CD4-positive, CD25-positive, alpha-beta regulatory T cell (primary cell): Measurements from ENCODE around the gene CDCP1. TPM values are rescaled to one million over a fixed set of nuclear protein-coding genes. Genes with fewer than 3 reads are reported as not detected.

Experiments
- ATAC-seq, 2 donors: fragments of 150-1000 bp; cut with Tn5 transposase; one replicate each; pipeline ENCODE4 v1.10.0; 2021; ENCODE audit warnings: low read depth in 2 of 2, moderate number of reproducible peaks in 2 of 2, moderate library complexity in 1 of 2
- DNase-seq, 3 donors: peaks; one replicate each; pipeline versions ENCODE4 v3.0.0 to v3.0.0-alpha.2; 2012 to 2022; ENCODE audit warnings: mixed read lengths in 1 of 3
- H3K27ac ChIP-seq: one replicate; pipeline ENCODE4 v1.7.0; 2013; ENCODE audit warnings: mild to moderate bottlenecking, low read length; ENCODE audit not compliant: insufficient read depth, poor library complexity, severe bottlenecking
- H3K27me3 ChIP-seq: one replicate; pipeline ENCODE4 v1.7.0; 2013; ENCODE audit warnings: low read length; ENCODE audit not compliant: control insufficient read depth, insufficient read depth
- H3K36me3 ChIP-seq: one replicate; pipeline ENCODE4 v1.7.0; 2013; ENCODE audit warnings: mild to moderate bottlenecking, low read length, moderate library complexity; ENCODE audit not compliant: control insufficient read depth, insufficient read depth
- H3K4me1 ChIP-seq: 2 replicates; pipeline ENCODE4 v1.7.0; 2013; ENCODE audit warnings: mild to moderate bottlenecking, low read length; ENCODE audit not compliant: insufficient read depth, control insufficient read depth, poor library complexity, severe bottlenecking
- H3K4me3 ChIP-seq: one replicate; pipeline ENCODE4 v1.7.0; 2013; ENCODE audit warnings: low read depth, mild to moderate bottlenecking, low read length, moderate library complexity
- H3K9me3 ChIP-seq, 2 experiments: 1 replicate in 1 of 2; 2 replicates in 1 of 2; pipeline ENCODE4 v1.7.0; 2013; ENCODE audit warnings: low read length in 2 of 2, mild to moderate bottlenecking in 1 of 2, moderate library complexity in 1 of 2; ENCODE audit not compliant: control insufficient read depth in 2 of 2
- H3K27ac Mint-ChIP-seq, 3 donors: one replicate each; pipeline ENCODE4 v1.8.0; 2020 to 2022; ENCODE audit warnings: mild to moderate bottlenecking in 3 of 3, mixed read lengths in 3 of 3, moderate library complexity in 2 of 3
- H3K27me3 Mint-ChIP-seq: one replicate; pipeline ENCODE4 v1.8.0; 2022; ENCODE audit warnings: mild to moderate bottlenecking, mixed read lengths
- H3K36me3 Mint-ChIP-seq: one replicate; pipeline ENCODE4 v1.8.0; 2020; ENCODE audit warnings: mixed read lengths
- H3K4me1 Mint-ChIP-seq, 4 donors: one replicate each; pipeline ENCODE4 v1.8.0; 2020 to 2022; ENCODE audit warnings: mixed read lengths in 4 of 4, mild to moderate bottlenecking in 1 of 4
- H3K4me3 Mint-ChIP-seq, 4 donors: one replicate each; pipeline ENCODE4 v1.8.0; 2020 to 2022; ENCODE audit warnings: mild to moderate bottlenecking in 4 of 4, mixed read lengths in 4 of 4, moderate library complexity in 3 of 4
- H3K9me3 Mint-ChIP-seq, 7 donors: one replicate each; pipeline ENCODE4 v1.8.0; 2020 to 2022; ENCODE audit warnings: mixed read lengths in 7 of 7, mild to moderate bottlenecking in 3 of 7, moderate library complexity in 2 of 7
- polyA plus RNA-seq, 4 donors: library from polyadenylated mRNA; unstranded; fragments of 300-500 nt; fragmentation: Illumina TruSeq; gene quantifications; one replicate each; pipeline ENCODE4 v1.2.3, GENCODE V29; 2021
- total RNA-seq: library from RNA; stranded (reverse); gene quantifications from one replicate; pipeline ENCODE4 v1.2.3, GENCODE V29; 2022

Gene CDCP1
- total and polyA plus RNA-seq, 5 donors from 2014 or later = 0.47 to 2.5 (median 0.93) TPM

DNA sequence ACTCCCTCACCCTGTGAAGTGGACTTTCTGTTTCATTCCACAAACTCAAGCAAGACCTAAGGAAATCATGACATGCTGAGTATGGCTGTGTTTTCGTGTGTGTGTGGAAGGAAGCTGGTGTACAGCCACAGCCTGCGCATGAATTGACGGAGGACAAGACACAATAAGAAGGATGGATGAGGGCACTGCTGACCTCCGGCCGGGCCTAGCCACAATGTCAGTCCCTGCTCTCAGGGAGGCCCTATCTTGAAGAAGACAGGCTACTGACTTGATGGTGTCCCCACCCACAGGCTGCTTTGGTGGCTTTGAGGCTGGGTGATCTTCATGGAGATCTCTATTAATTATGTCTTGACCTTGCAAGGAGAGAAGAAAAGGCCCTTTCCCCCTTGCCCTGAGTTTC, 39.3 kb upstream of the CDCP1 start:
- Mint-ChIP-seq H3K4me3 (no peak overlapping the region), H3K4me1 (peaks cover 0 to 7% (median 5%) of the 10 kb centered on the region in 4 donors)
- DNase-seq = no peak

DNA sequence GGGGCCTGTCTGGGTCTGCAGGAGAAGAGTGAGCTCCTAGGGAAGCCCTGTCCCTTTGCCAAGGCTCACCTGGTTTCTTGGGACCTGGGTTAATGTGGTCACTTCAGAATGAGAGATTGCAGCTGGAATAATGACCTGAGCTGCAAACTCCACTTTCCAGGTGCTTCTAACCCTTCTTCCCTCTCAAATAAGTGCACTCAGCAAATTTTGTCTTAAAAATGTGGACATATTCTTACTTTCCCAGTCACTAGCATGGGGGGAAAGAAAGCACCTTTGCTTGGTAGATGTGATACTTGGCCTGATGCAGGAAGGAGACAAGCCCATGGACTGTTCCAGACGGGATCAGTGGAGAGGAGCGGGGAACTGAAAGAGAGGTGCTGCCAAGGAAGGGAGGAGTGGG, 38.9 kb upstream of the CDCP1 start:
- H3K36me3 Mint-ChIP-seq = no peaks in the 10 kb centered on the region
- H3K27ac Mint-ChIP-seq = peak overlapping the region in 1 of 3 donors; percentile 51

More for the DNA sequence above, 39.3 kb upstream of the CDCP1 start:
- no peak overlapping the region for H3K4me3 ChIP-seq
- no peak for ATAC-seq
- Mint-ChIP-seq H3K27ac (no peak overlapping the region), H3K27me3 (peaks cover 7% of the 10 kb centered on the region), H3K9me3 (no peaks in the 10 kb centered on the region), H3K36me3 (no peaks in the 10 kb centered on the region)
- H3K27ac ChIP-seq = no peak overlapping the region
- H3K4me1 ChIP-seq = no peaks in the 10 kb centered on the region
- no peaks in the 10 kb centered on the region for H3K36me3 ChIP-seq
- H3K27me3 ChIP-seq = peaks cover 2% of the 10 kb centered on the region
- no peaks in the 10 kb centered on the region for H3K9me3 ChIP-seq

DNA sequence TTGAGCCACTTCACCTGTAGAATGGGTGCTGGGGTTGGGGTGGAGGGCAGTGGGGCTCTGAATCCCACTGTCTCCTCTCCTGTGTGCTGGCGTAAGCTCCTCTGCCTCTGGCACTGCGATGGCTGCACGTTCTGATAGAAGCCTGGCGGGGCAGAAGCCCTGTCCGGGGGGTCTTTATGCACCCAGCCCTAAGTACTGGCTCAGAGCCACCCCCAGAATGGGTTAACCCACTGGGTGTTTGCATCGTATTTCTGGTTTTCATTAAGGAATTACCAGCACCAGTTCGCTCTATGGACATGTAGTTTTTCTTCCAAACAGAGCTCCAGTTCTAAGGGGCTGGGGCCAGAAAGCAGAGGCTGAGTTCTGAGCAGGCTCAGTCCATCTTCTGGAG, 37.7 kb upstream of the CDCP1 start:
- Mint-ChIP-seq H3K36me3 (no peaks in the 10 kb centered on the region), H3K9me3 (no peaks in the 10 kb centered on the region), H3K4me1 (peaks cover 0 to 7% (median 4%) of the 10 kb centered on the region in 4 donors), H3K4me3 (no peak overlapping the region), H3K27ac (no peak overlapping the region), H3K27me3 (peaks cover 16% of the 10 kb centered on the region)
- H3K27me3 ChIP-seq = peaks cover 2% of the 10 kb centered on the region
- no peaks in the 10 kb centered on the region for H3K9me3 ChIP-seq
- H3K4me1 ChIP-seq = no peaks in the 10 kb centered on the region
- no peaks in the 10 kb centered on the region for H3K36me3 ChIP-seq
- DNase-seq (no peak), ATAC-seq (no peak)
- H3K27ac ChIP-seq = no peak overlapping the region
- H3K4me3 ChIP-seq = no peak overlapping the region

More for the DNA sequence above, 38.9 kb upstream of the CDCP1 start:
- no peaks in the 10 kb centered on the region for H3K36me3 ChIP-seq
- no peaks in the 10 kb centered on the region for H3K9me3 ChIP-seq
- Mint-ChIP-seq H3K27me3 (peaks cover 10% of the 10 kb centered on the region), H3K4me1 (peaks cover 0 to 7% (median 5%) of the 10 kb centered on the region in 4 donors), H3K4me3 (no peak overlapping the region), H3K9me3 (no peaks in the 10 kb centered on the region)
- H3K27ac ChIP-seq = no peak overlapping the region
- DNase-seq (no peak), ATAC-seq (no peak)
- no peaks in the 10 kb centered on the region for H3K4me1 ChIP-seq
- H3K27me3 ChIP-seq = peaks cover 2% of the 10 kb centered on the region
- H3K4me3 ChIP-seq = no peak overlapping the region

DNA sequence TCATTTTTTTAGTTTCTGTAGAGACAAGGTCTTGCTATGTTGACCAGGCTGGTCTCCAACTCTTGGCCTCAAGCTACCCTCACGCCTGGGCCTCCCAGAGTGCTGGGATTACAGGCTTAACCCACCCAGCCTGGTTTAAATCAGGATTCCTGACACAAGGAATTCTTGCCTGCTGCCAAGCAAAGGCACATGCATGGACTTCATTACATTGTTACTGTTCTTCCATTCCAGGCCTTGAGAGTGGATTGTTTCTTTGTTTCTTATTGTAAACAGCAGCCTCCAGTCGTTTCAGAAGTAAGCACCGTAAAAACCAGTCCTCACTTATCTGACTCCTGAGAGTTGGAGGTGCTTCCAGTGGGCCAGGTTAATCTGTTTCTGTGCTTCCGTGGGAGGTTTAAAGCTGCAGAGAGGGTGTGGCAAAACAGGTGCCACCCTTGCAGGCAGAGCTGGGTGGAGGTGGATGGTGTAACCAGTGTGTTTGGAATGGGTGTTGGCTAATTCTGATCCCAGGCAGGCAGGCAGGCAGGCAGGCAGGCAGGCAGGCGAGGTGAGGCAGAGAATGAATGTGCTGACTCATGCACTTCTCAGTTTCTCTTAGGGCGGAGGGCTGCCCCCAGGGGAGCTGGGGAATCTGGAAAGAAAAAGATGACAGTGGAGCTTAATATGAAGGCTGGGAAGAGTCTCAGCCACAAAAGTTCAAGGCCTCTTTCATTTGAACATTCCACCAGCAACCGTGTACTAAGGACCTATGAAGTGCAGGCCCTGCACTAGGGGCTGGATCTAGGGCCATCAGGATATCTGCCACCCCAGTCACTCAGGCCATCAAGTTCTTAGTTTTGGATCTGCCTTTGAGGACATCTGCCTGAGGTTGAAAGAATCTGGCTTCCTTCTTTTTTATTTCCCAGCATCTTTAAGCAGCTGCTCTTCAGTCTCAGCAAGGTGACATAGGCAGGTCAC, 37.0 kb upstream of the CDCP1 start:
- peak overlapping the region in 1 of 3 donors; percentile 78 for H3K27ac Mint-ChIP-seq
- no peaks in the 10 kb centered on the region for H3K9me3 Mint-ChIP-seq
- H3K4me3 ChIP-seq = no peak overlapping the region
- no peak overlapping the region for H3K4me3 Mint-ChIP-seq
- peaks cover 0 to 7% (median 2%) of the 10 kb centered on the region in 4 donors for H3K4me1 Mint-ChIP-seq
- H3K27me3 ChIP-seq = peaks cover 2% of the 10 kb centered on the region
- H3K27me3 Mint-ChIP-seq = peaks cover 16% of the 10 kb centered on the region
- H3K36me3 ChIP-seq = no peaks in the 10 kb centered on the region
- H3K27ac ChIP-seq = no peak overlapping the region
- no peaks in the 10 kb centered on the region for H3K4me1 ChIP-seq
- H3K9me3 ChIP-seq = no peaks in the 10 kb centered on the region
- no peaks in the 10 kb centered on the region for H3K36me3 Mint-ChIP-seq
- DNase-seq = peak in 1 of 3 donors; percentile 16
- no peak for ATAC-seq

DNA sequence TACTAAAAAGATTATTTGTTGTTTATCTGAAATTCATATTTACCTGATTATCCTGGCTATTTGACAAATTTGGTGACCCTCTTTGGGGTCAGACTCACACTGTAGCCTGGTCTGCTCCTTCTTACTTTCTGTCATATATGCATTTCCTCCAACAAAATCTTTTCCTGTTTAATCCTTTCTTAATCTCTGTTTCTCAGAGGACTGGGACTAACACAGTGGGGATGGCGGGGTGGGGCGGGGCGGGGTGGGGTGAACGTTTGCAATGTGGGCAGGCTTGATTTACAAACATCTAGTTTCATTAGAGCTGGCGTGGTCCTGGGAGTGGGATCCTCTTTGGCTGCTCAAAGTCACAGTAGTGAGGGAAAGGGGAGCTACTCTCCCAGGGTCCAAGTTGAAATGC, 35.3 kb upstream of the CDCP1 start:
- H3K27ac Mint-ChIP-seq = no peak overlapping the region
- no peaks in the 10 kb centered on the region for H3K9me3 Mint-ChIP-seq
- peaks cover 23% of the 10 kb centered on the region for H3K27me3 Mint-ChIP-seq
- Histone ChIP-seq H3K27ac (no peak overlapping the region), H3K4me1 (no peaks in the 10 kb centered on the region), H3K27me3 (peaks cover 2% of the 10 kb centered on the region), H3K4me3 (no peak overlapping the region), H3K36me3 (no peaks in the 10 kb centered on the region), H3K9me3 (no peaks in the 10 kb centered on the region)
- peaks cover 0 to 7% (median 2%) of the 10 kb centered on the region in 4 donors for H3K4me1 Mint-ChIP-seq
- DNase-seq (no peak), ATAC-seq (no peak)
- no peaks in the 10 kb centered on the region for H3K36me3 Mint-ChIP-seq
- H3K4me3 Mint-ChIP-seq = no peak overlapping the region

DNA sequence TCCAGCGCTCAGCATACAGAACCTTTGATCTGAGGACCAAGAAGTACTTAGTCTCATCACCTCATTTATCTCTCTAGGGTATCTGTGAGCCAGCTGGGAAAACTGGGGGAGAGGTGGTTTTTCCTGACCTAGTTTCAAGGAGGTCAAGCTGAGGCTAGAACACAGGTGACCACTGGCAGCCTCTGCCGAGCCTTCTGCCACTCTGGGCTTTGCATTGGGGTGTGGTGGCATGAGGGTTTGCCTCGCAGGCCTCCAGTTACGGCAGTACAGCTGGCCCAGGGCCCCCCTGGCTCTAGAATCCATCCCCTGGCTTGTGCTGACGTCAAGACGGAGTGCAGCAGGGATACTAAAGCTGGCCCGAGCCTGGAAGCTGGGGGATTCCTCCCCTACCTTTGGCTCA, 34.7 kb upstream of the CDCP1 start:
- H3K36me3 ChIP-seq = no peaks in the 10 kb centered on the region
- no peaks in the 10 kb centered on the region for H3K4me1 ChIP-seq
- Mint-ChIP-seq H3K36me3 (no peaks in the 10 kb centered on the region), H3K27ac (peak overlapping the region in 1 of 3 donors; percentile 52), H3K27me3 (peaks cover 23% of the 10 kb centered on the region), H3K9me3 (no peaks in the 10 kb centered on the region), H3K4me3 (no peak overlapping the region), H3K4me1 (peaks cover 0 to 7% (median 2%) of the 10 kb centered on the region in 4 donors)
- no peak overlapping the region for H3K27ac ChIP-seq
- peaks cover 2% of the 10 kb centered on the region for H3K27me3 ChIP-seq
- ATAC-seq (no peak), DNase-seq (no peak)
- no peak overlapping the region for H3K4me3 ChIP-seq
- no peaks in the 10 kb centered on the region for H3K9me3 ChIP-seq

DNA sequence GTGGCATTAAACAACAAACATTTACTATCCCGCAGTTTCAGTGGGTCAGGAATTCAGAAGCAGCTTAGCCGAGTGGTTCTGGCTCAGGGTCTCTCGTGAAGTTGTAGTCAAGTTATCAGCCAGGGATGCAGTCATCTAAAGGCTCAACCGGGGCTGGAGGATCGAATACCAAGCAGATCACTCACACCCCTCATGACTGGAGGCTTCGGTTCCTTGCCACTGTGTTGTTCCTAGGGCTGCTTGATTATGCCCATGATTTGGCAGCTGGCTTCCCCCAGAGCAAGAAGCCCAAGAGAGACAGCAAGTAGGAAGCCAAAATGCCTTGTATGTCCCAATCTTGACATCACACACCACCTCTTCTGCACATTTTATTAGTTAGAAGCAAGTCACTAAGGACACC, 33.9 kb upstream of the CDCP1 start:
- H3K4me3 Mint-ChIP-seq = no peak overlapping the region

More for the DNA sequence above, 33.9 kb upstream of the CDCP1 start:
- ATAC-seq = no peak
- Histone ChIP-seq H3K9me3 (no peaks in the 10 kb centered on the region), H3K4me1 (no peaks in the 10 kb centered on the region), H3K27me3 (peaks cover 2% of the 10 kb centered on the region), H3K36me3 (no peaks in the 10 kb centered on the region), H3K27ac (no peak overlapping the region), H3K4me3 (no peak overlapping the region)
- DNase-seq = no peak
- Mint-ChIP-seq H3K9me3 (no peaks in the 10 kb centered on the region), H3K36me3 (no peaks in the 10 kb centered on the region), H3K4me1 (peaks cover 0 to 7% (median 2%) of the 10 kb centered on the region in 4 donors), H3K27me3 (peaks cover 23% of the 10 kb centered on the region), H3K27ac (peak overlapping the region in 1 of 3 donors; percentile 52)
